PFSK-1 (cell line): ENCODE measurements around the gene DMBX1.

Experiments used
- POLR2AphosphoS5 ChIP-seq: IDR thresholded peaks from 2 replicates; pipeline ENCODE4 v1.6.1; 2012; ENCODE audit warnings: low read depth, mild to moderate bottlenecking, control low read depth, low read length, moderate library complexity
- REST ChIP-seq, 2 experiments: IDR thresholded peaks; 2 replicates each; pipeline versions ENCODE4 v1.6.1 to v1.8.0; 2011 to 2012; ENCODE audit warnings: low read depth in 2 of 2, low read length in 2 of 2, control low read depth in 1 of 2, inconsistent platforms in 1 of 2, mild to moderate bottlenecking in 1 of 2, moderate library complexity in 1 of 2; ENCODE audit not compliant: insufficient read depth in 1 of 2
- TAF1 ChIP-seq: IDR thresholded peaks from 2 replicates; pipeline ENCODE4 v1.6.1; 2012; ENCODE audit warnings: low read length, control low read depth, borderline replicate concordance; ENCODE audit not compliant: insufficient read depth

- no peak for TF ChIP-seq REST (IDR thresholded peaks at IDR 0.05; ENCODE audit: insufficient read depth in 1 of 2, low read depth in 2 of 2, low read length in 2 of 2)
- no peak for TF ChIP-seq TAF1
- TF ChIP-seq POLR2AphosphoS5 = no peak
Observed at GRCh38 chr1:46524843-46525242, 35.2 kb downstream of the DMBX1 start.
